GM12892 (cell line): ENCODE results near the gene DKK3.

Experiments used
- POLR2A ChIP-seq: IDR thresholded peaks from 2 replicates; pipeline ENCODE4 v1.6.1; 2011; ENCODE audit warnings: low read depth, low read length, control low read depth
- POLR2AphosphoS5 ChIP-seq: IDR thresholded peaks from 2 replicates; pipeline ENCODE4 v1.6.1; 2011; ENCODE audit warnings: low read depth, low read length, control low read depth
- TAF1 ChIP-seq: IDR thresholded peaks from 2 replicates; pipeline ENCODE4 v1.6.1; 2011; ENCODE audit warnings: low read depth, mild to moderate bottlenecking, control low read depth, low read length, borderline replicate concordance

DNA sequence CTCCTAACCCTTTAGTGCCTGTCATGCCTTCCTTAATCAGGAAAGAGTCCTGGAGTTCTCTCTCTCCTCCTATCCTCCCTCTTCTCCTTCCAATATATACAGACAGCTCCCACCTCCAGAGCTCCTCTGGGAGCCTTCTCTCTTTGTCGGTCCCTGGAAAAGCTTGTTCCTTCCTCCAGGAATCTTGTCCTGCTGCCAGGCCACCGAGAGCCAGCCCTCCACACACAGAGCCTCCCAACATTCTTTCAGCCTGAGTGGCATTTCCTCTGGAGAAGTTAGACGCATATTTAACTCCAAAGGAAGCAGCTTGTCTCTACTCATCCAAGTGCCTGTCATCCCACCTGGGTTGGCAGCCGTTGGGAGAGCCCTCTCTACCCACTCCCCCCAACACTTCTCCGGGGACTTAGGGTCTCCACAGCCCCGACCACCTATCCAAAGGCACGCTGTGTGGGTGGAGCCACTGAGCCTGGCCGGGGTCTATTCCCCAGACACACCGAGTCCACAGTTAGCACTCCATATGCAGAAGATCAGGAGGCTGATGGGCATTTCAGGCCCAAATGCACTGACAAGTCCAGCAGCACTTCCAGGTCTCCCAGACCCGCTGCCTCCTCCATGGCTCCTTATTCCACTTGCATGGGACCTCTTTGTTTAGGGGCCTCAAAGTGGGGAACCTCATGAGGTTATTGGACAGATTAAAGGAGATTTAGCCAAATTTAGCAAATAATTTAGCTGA lies 31.1 kb downstream of the DKK3 start:
- TF ChIP-seq POLR2A (no peak), TAF1 (no peak), POLR2AphosphoS5 (no peak)
